GM12872 (cell line): ENCODE measurements around the gene CRB2.

ENCODE experiments used
- TF ChIP-seq, protein P1 (sequence below): IDR thresholded peaks from 3 replicates; pipeline ENCODE4 v1.5.1; 2011; ENCODE audit warnings: low read depth, mild to moderate bottlenecking, low read length, moderate library complexity; ENCODE audit not compliant: insufficient read depth

Gene CRB2

DNA sequence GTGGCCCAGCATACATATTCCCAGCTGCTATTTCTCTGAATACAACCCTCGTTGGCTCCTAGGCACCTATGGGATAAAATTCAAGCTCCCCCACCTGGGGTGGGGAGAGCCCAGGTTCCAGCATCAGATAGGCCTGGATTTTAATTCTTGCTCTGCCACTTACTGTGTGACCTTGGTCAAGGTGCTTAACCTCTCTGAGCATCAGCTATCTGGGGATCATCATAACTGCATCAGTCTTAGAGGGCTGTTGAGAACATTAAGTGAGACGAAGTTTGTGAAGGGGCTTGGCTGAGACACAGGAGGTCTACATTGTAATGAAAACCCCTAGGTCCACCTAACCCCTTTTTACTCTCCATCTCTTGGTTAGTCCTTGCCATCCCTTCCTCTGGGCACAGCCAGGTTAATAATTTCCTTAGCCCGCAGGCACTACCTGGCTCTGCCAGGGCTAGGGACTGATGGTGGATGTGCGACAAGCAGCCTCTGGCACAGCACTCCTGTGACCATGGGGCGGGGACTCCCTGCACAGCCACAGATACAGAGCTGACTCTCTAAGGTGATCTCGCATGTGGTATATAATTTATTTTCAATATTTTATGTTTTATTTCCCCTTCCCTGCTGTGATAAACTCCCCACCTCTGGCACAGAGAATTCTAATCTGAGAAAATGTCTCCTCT, 68.7 kb downstream of the CRB2 start:
- TF ChIP-seq, protein P1, sequence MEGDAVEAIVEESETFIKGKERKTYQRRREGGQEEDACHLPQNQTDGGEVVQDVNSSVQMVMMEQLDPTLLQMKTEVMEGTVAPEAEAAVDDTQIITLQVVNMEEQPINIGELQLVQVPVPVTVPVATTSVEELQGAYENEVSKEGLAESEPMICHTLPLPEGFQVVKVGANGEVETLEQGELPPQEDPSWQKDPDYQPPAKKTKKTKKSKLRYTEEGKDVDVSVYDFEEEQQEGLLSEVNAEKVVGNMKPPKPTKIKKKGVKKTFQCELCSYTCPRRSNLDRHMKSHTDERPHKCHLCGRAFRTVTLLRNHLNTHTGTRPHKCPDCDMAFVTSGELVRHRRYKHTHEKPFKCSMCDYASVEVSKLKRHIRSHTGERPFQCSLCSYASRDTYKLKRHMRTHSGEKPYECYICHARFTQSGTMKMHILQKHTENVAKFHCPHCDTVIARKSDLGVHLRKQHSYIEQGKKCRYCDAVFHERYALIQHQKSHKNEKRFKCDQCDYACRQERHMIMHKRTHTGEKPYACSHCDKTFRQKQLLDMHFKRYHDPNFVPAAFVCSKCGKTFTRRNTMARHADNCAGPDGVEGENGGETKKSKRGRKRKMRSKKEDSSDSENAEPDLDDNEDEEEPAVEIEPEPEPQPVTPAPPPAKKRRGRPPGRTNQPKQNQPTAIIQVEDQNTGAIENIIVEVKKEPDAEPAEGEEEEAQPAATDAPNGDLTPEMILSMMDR: no peak

DNA sequence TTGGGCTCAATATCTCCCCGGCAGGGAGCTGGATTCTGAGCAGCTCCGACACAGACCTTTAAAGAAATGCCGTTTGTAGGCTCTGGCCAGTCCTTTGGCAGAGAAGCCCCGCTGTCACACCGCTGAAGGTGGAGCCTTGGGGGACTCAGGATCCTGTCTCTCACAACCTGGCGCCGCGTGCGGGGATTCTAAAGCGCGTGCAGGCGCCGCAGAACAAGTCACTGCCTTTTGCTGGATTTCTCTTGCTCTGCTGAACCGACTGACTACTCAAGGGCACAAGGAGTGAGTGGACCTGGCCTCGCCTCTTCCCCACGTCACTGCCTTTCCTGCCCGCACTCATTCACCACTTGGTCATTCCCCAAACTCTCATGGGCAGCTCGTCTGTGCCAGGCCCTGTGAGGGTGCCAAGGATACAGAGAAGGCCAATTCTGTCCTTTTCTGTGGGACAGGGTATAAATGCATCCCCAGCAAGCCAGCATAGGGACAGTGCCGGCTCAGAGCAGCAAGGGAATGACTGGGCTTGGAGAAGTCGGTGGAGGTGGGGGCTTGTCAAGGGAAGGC, 69.3 kb downstream of the CRB2 start:
- TF ChIP-seq, protein P1: no peak

DNA sequence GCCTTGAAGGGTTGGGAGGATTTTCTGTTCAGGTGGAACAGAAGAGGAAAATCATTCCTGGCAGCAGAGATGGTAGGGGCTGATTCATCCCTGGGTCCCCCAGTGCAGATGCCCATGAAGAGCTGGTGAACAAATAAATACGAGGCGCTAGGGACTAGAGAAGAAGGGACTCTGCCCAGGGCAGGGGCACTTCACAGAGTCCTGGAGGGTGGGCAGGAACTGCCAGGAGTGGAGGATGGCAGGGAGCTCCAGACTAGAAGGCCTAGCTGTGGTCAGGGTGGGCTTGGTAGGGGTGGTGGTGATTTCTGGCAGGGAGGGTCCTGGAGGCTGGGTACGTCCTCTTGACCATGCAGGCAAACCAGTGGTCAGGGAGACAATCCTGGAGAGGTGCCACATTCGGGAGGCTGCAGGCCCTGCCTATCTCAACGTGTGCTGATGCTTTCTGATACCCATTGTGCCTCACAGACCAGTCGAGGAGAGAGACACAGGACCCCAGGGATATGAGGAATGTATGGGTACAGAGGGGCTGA, 69.9 kb downstream of the CRB2 start:
- TF ChIP-seq, protein P1: no peak

DNA sequence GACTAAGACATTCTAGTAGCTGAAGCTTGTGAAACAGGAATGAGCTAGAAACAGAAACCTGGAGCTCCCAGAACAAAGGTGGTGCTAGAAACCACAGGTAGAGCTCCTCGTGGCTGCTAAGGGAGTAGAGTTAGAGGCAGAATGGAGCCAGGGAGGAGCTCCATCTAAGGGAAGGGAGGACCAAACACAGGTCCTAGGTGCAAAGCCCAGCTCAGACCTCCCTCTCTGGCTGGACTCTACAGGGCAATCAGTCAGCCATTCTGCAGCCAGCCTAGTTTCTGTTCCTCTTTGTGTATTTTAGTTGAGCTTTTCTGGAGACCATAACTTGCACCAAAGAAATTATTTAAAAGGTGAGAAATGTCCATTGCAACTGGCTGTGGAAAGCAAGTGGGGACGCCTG, 70.4 kb downstream of the CRB2 start:
- TF ChIP-seq, protein P1: peak; percentile 24; the same call in 1 of the 3 replicates
